Endothelial cell of umbilical vein (primary cell): ENCODE results near the gene TMEM51. TPM values are rescaled to one million over a fixed set of nuclear protein-coding genes. Genes with fewer than 3 reads are reported as not detected.

Source experiments
- BruUV-seq: library from RNA; stranded (reverse); fragments of 400-500 nt; replicated peaks from 2 replicates; lab custom pipeline; 2021; lab: Mats Ljungman, UMichigan
- CTCF ChIA-PET: fragments of 300-600, 350-600 bp; sonication (Branson Sonifier 250); formaldehyde crosslinking; loops from one replicate; lab custom pipeline; 2021; ENCODE audit warnings: antibody characterized with exemption, inconsistent platforms; lab: Charles Lee
- POLR2A ChIA-PET: fragments of 300-600, 350-600 bp; sonication (Branson Sonifier 250); formaldehyde crosslinking; loops from one replicate; lab custom pipeline; 2021; ENCODE audit warnings: antibody characterized with exemption, inconsistent platforms; lab: Charles Lee
- DNase-seq: peaks from one replicate; pipeline ENCODE4 v3.0.0-alpha.2; 2011; ENCODE audit warnings: low read depth, low spot score
- FAIRE-seq: peaks from 2 replicates; lab custom pipeline; 2011; peaks lifted over from hg19 to GRCh38; lab: Jason Lieb, UNC
- H2AFZ ChIP-seq: 2 replicates; pipeline ENCODE4 v1.6.0; 2012; ENCODE audit warnings: low read depth, low read length, control low read depth, inconsistent platforms
- H3K27ac ChIP-seq: 2 replicates; pipeline ENCODE4 v1.5.1; 2011; ENCODE audit warnings: low read depth, mild to moderate bottlenecking, control low read depth, low read length, moderate library complexity; ENCODE audit not compliant: insufficient read depth
- H3K27me3 ChIP-seq, 2 experiments: 2 replicates each; pipeline versions ENCODE4 v1.6.0 to v1.6.1; 2011; ENCODE audit warnings: low read length in 2 of 2, mixed read lengths in 1 of 2; ENCODE audit not compliant: control insufficient read depth in 2 of 2, insufficient read depth in 2 of 2
- H3K36me3 ChIP-seq, 2 experiments: 2 replicates in 1 of 2; 3 replicates in 1 of 2; pipeline ENCODE4 v1.5.1; 2011; ENCODE audit warnings: low read length in 2 of 2, mild to moderate bottlenecking in 1 of 2, moderate library complexity in 1 of 2; ENCODE audit not compliant: control insufficient read depth in 2 of 2, insufficient read depth in 2 of 2; ENCODE audit errors: extremely low read depth in 1 of 2
- H3K4me1 ChIP-seq: 3 replicates; pipeline ENCODE4 v1.5.1; 2011; ENCODE audit warnings: mild to moderate bottlenecking, low read length; ENCODE audit not compliant: control insufficient read depth, insufficient read depth; ENCODE audit errors: extremely low read depth
- H3K4me2 ChIP-seq: 2 replicates; pipeline ENCODE4 v1.6.1; 2011; ENCODE audit warnings: low read length, control low read depth, mixed read lengths; ENCODE audit not compliant: insufficient read depth
- H3K4me3 ChIP-seq, 3 experiments: fragments of 200-600 bp in 1 of 3; sonication (generic), shearing (Covaris generic) in 1 of 3; replicated peaks in 1 of 3; 2 replicates each; pipeline ENCODE4 v1.5.1; 2011 to 2016; ENCODE audit warnings: control low read depth in 3 of 3, low read length in 3 of 3, mild to moderate bottlenecking in 2 of 3, inconsistent platforms in 1 of 3, low read depth in 1 of 3, moderate library complexity in 1 of 3; ENCODE audit not compliant: insufficient read depth in 1 of 3
- H3K79me2 ChIP-seq: 2 replicates; pipeline ENCODE4 v1.6.0; 2012; ENCODE audit warnings: low read length, inconsistent platforms; ENCODE audit not compliant: control insufficient read depth, insufficient read depth
- H3K9ac ChIP-seq: replicated peaks from 2 replicates; pipeline ENCODE3; 2011; ENCODE audit warnings: low read length, control low read depth; ENCODE audit not compliant: insufficient read depth; ENCODE audit errors: extremely low read depth
- H3K9me1 ChIP-seq: replicated peaks from 3 replicates; pipeline ENCODE4 v1.6.0; 2011; ENCODE audit warnings: mild to moderate bottlenecking, low read length; ENCODE audit not compliant: control insufficient read depth, insufficient read depth; ENCODE audit errors: extremely low read depth
- H3K9me3 ChIP-seq: replicated peaks from 2 replicates; pipeline ENCODE4 v1.5.1; 2012; ENCODE audit warnings: low read length, inconsistent platforms; ENCODE audit not compliant: control insufficient read depth, insufficient read depth
- H4K20me1 ChIP-seq: replicated peaks from 2 replicates; pipeline ENCODE3; 2011; ENCODE audit warnings: mild to moderate bottlenecking, low read length; ENCODE audit not compliant: control insufficient read depth, insufficient read depth; ENCODE audit errors: extremely low read depth
- CTCF ChIP-seq, 2 donors: IDR thresholded peaks; 1 replicate in 1 of 2; 2 replicates in 1 of 2; pipeline ENCODE4 v1.5.1; 2011; ENCODE audit warnings: low read length in 2 of 2, mild to moderate bottlenecking in 2 of 2, moderate library complexity in 2 of 2, control low read depth in 1 of 2, inconsistent platforms in 1 of 2, low read depth in 1 of 2; ENCODE audit not compliant: insufficient read depth in 1 of 2; ENCODE audit errors: extremely low read depth in 1 of 2
- EZH2 ChIP-seq: IDR thresholded peaks from 2 replicates; pipeline ENCODE4 v1.6.1; 2012; ENCODE audit warnings: borderline replicate concordance, low read depth, mild to moderate bottlenecking, moderate library complexity, low read length, inconsistent platforms; ENCODE audit not compliant: severe bottlenecking
- FOS ChIP-seq: IDR thresholded peaks from 2 replicates; pipeline ENCODE4 v1.6.1; 2011; ENCODE audit warnings: mild to moderate bottlenecking, low read length, moderate library complexity, borderline replicate concordance; ENCODE audit not compliant: insufficient read depth
- GATA2 ChIP-seq: IDR thresholded peaks from 2 replicates; pipeline ENCODE4 v1.7.0; 2011; ENCODE audit warnings: low read depth, mild to moderate bottlenecking, moderate library complexity, mixed read lengths, low read length; ENCODE audit not compliant: insufficient read length, insufficient read depth
- JUN ChIP-seq: IDR thresholded peaks from 2 replicates; pipeline ENCODE4 v1.6.1; 2011; ENCODE audit warnings: borderline replicate concordance, low read depth; ENCODE audit not compliant: insufficient read length, insufficient read depth
- MAX ChIP-seq: IDR thresholded peaks from 2 replicates; pipeline ENCODE4 v1.6.1; 2011; ENCODE audit not compliant: insufficient read depth, insufficient read length
- MYC ChIP-seq: IDR thresholded peaks from one replicate; pipeline ENCODE4 v1.6.1; 2011; ENCODE audit warnings: mild to moderate bottlenecking, low read depth, low read length
- POLR2A ChIP-seq: IDR thresholded peaks from 2 replicates; pipeline ENCODE4 v1.6.1; 2012; ENCODE audit warnings: low read depth, mild to moderate bottlenecking, control low read depth, low read length
- POLR2AphosphoS5 ChIP-seq: IDR thresholded peaks from 2 replicates; pipeline ENCODE4 v1.6.1; 2012; ENCODE audit warnings: low read depth, mild to moderate bottlenecking, control low read depth, low read length, moderate library complexity; ENCODE audit not compliant: insufficient read depth
- dilution Hi-C: fragments of 300-500 bp; cut with MboI; formaldehyde crosslinking; loops from one replicate; pipeline ENCODE4 v1.15.0; 2019; ENCODE audit warnings: low sequenced_read_pairs; ENCODE audit not compliant: extremely low pct_ligation_motif_present
- intact Hi-C: fragments of 100-400 bp; cut with micrococcal nuclease; formaldehyde crosslinking; loops from one replicate; pipeline ENCODE4 v1.10.0; 2022
- polyA plus RNA-seq, 4 experiments: library from polyadenylated mRNA; depleted of rRNA in 3 of 4; stranded (reverse) in 3 of 4; unstranded in 1 of 4; fragments of >200 nt; gene quantifications; 2 replicates each; pipeline versions ENCODE4 v1.2.1 to v1.2.3, GENCODE V29; 2011 to 2012; ENCODE audit warnings: missing spikeins in 1 of 4
- total RNA-seq: library from RNA; stranded (reverse); gene quantifications from 2 replicates; pipeline ENCODE4 v1.2.3, GENCODE V29; 2021

TMEM51 gene
- total and polyA plus RNA-seq, 2 donors (not counting 3 experiments of a cell fraction or from before 2014, with no cell fraction given): 13.7 to 13.9 TPM

- Histone ChIP-seq H3K4me1 (peaks cover 8% of the 10 kb centered on the region), H3K79me2 (no peaks in the 10 kb centered on the region), H3K9ac (no peak overlapping the region), H4K20me1 (no peaks in the 10 kb centered on the region), H3K27me3 (peaks cover 9 to 14% of the 10 kb centered on the region in 2 experiments), H3K4me2 (no peak overlapping the region), H3K36me3 (no peaks in the 10 kb centered on the region), H2AFZ (no peak overlapping the region), H3K4me3 (no peak overlapping the region), H3K27ac (no peak overlapping the region), H3K9me3 (no peaks in the 10 kb centered on the region), H3K9me1 (no peaks in the 10 kb centered on the region)
- BruUV-seq: no TSS peak
- DNase-seq: no peak
- CTCF ChIA-PET: interaction anchor here (1.0 to 7.8 kb wide), 4 partner anchors 21 to 124 kb away, joined by 3 to 211 read pairs (median 40); no protein-coding TSS in a partner anchor
- FAIRE-seq: no peak
- TF ChIP-seq GATA2 (no peak), POLR2AphosphoS5 (no peak), POLR2A (no peak), FOS (no peak), EZH2 (no peak)
- POLR2A ChIA-PET: no interaction called here
- dilution Hi-C loops: no loop called here
- intact Hi-C loops: no loop called here
Observed at GRCh38 chr1:15148941-15149340, 4.6 kb upstream of the TMEM51 start.

GRCh38 chr1:15150376-15150775 is 3.2 kb upstream of the TMEM51 start:
- Histone ChIP-seq H4K20me1 (no peaks in the 10 kb centered on the region), H3K9ac (no peak overlapping the region), H3K4me2 (no peak overlapping the region), H2AFZ (no peak overlapping the region), H3K4me3 (no peak overlapping the region), H3K27ac (no peak overlapping the region), H3K4me1 (peaks cover 16% of the 10 kb centered on the region), H3K36me3 (no peaks in the 10 kb centered on the region), H3K9me1 (no peaks in the 10 kb centered on the region), H3K9me3 (no peaks in the 10 kb centered on the region), H3K27me3 (peaks cover 9 to 14% of the 10 kb centered on the region in 2 experiments), H3K79me2 (peaks cover 6% of the 10 kb centered on the region)
- ChIA-PET POLR2A (no interaction called here), CTCF (interaction anchor here (0.8 to 7.8 kb wide), 5 partner anchors 12 to 137 kb away, joined by 3 to 211 read pairs (median 4); no protein-coding TSS in a partner anchor)
- intact Hi-C loops (loop anchor here (5.0 kb wide), 1 partner anchor 267 kb away; no protein-coding TSS in a partner anchor), dilution Hi-C loops (no loop called here)
- DNase-seq: no peak
- BruUV-seq: no TSS peak
- no peak for FAIRE-seq
- TF ChIP-seq JUN (no peak), MAX (no peak), MYC (no peak), CTCF (IDR thresholded peaks at IDR 0.05; ENCODE audit: extremely low read depth in 1 of 2, insufficient read depth in 1 of 2, low read depth in 1 of 2, low read length in 2 of 2) (no peak), FOS (no peak), EZH2 (no peak), POLR2A (no peak), GATA2 (no peak), POLR2AphosphoS5 (no peak)
